Activated T-helper 1 cell treated with anti-CD3 and anti-CD28 coated beads, Interleukin-2, amount 50 U/mL, for 16 hours (primary cell): ENCODE data around the gene ZNF43.
"Not testable (repeated sequence)": the region's sequence is repeated elsewhere in the genome, so short reads cannot be mapped to it uniquely, and the experiment has no call there.

Source experiments
- DNase-seq, 2 donors: peaks; one replicate each; pipeline ENCODE4 v3.0.0-alpha.2; 2020; ENCODE audit warnings: low read depth in 1 of 2, low spot score in 1 of 2

ZNF43 gene

DNA sequence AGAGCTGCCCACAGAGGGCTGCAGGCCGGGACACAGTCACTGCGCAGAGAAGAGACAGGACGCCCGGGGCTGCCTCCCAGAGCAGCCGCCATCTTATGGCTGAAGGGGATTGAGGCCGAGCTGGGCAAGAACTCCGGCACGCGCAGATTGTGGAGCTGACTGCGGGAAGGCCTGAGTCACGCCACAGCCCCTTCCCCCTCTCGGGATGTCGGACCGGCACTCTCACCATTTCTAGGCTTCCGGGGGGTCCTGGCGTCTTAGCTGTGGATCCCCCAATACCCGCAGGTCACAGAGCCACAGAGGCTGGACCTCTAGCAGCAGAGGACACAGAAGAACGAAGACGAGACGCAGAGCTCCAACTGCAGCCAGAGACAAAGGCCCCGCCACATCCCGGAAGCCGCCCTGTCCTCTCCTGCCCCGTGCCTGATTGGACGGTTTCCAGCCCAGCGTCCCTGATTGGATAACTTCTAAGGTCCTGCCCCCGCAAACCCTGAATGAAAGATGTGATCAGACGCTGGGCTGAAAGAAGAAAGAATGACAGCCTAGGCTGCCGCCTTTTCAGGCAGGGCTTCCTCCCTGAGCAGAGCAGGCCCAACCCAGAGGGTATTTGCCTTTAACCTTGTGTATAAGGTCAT lies at the start of gene ZNF43:
ZNF43 (minus strand) TSS at position 373 of the 635 bp plus-strand sequence; CDS start at position 229, 144 bp downstream.
- DNase-seq: peak; percentile 82 to 84

DNA sequence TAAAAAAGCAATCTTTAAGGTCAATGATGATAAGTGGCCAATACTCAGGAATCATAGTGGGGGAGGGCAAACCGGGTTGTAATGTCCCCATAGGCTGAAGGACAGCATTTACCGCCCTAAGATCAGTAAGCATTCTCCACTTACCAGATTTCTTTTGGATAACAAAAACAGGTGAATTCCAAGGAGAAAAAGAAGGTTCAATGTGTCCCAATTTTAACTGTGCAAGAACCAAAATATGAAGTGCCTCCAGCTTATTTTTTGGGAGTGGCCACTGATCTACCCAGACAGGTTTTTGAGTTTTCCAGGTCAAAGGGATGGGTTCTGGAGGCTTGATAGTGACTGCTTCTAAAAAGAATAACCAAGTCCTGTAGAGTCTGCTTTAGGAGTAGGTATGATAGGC lies 49.5 kb upstream of the ZNF43 start:
- DNase-seq: not testable (repeated sequence)

DNA sequence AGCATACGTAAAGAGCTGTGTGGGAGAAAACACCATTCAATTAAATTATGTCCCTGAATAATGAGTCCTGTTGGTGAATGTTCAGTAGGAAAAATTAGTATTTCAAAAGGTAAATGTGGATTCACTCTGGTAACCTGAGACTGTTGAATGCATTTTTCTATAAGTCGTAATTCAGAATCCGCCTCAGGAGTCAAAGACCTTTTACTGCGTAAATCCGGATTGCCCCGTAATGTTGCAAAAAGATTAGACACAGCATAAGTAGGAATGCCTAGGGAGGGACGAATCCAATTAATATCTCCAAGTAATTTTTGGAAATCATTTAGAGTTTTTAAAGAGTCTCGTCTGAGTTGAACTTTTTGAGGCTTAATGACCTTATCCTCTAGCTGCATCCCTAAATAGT lies 48.8 kb upstream of the ZNF43 start:
- DNase-seq: not testable (repeated sequence)

- DNase-seq: no peak
Observed at GRCh38 chr19:21883516-21883915, 47.5 kb upstream of the ZNF43 start.

DNA sequence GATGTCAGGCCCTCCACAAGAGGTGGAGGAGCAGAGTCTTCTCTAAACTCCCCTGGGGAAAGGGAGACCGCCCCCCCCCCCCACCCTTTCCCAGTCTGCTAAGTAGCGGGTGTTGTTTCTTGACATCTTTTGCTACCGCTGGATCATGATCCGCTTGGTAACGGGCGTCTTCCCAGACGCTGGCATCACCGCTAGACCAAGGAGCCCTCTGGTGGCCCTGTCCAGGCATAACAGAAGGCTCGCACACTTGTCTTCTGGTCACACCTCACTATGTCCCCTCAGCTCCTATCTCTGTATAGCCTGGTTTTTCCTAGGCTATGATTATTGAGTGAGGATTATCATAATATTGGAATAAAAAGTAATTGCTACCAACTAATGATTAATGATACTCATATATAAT lies 44.8 kb upstream of the ZNF43 start:
- not testable (repeated sequence) for DNase-seq

DNA sequence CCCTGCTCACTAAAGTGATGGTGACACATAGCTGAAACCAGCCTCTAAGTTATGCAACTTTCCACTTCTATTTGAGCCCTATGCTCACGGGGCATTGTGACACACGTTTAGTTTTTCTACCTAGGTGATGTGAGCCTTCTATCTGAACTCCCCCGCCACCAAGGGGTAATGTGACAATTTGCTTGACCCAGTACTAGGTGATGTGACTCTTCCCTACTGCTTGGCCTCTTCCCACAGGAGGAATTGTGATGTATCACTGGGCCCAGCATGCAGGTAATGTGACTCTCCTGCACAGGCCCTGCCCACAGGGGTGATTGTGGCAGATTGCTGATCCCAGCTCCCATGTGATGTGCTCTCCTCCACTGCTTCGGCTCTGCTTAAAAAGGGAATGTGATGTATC lies 42.7 kb upstream of the ZNF43 start:
- DNase-seq: no peak

DNA sequence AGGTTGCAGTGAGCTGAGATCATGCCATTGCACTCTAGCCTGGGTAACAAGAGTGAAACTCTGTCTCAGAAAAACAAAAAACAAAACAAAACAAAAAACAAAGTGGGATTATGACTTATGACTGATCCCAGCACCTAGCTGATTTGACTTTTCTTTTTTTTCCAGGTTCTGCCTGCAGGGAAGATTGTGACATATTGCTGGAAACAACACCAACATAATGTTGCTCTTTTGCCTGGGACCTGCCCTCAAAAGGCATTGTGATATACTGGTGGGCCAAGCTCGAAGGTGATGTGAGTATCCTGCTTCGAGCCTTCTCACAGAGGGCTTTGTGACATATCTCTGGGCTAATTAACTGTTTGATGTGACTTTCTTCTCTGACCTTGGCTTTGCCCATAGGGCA lies 42.0 kb upstream of the ZNF43 start:
- no peak for DNase-seq

- not testable (repeated sequence) for DNase-seq
Observed at GRCh38 chr19:21876608-21877007, 40.6 kb upstream of the ZNF43 start.

DNA sequence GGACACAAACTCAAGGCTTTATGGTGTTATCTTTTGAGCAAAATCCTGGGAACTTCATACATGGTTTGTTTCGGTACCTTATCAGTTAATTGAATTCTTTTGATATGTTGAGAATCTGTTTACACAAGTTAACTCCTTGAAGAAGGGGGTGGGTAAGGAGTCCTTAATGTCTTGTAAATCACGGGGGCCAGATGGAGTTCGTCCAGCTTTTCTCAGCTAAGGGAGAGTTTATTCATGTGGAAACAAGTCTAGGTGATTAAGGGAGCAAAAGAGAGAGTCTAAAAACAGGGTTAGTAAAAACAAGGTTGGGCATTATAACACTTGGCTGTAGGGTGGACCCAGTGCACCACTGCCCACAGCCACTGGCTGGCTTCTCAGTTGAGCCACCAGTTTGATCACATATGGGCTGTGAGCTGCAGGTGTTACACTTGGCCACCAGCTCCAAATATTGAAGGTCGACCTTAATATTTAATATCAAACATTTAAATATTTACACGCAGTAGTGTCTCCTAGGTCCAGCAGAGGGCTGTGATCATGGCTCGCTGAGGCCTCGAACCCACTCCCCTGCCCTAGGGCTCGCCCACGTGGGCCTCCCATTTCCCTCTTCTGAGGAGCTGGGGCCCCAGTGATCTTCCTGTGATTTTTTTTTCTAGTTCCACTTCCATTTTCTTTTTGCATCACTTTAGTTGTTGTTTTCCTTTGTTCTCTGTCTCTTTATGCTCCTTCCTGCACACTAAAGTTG lies 21.0 kb upstream of the ZNF43 start:
- no peak for DNase-seq

- peak; percentile 76 to 82 for DNase-seq
Observed at GRCh38 chr19:21851596-21852345, 15.8 kb upstream of the ZNF43 start.

GRCh38 chr19:21850656-21851255 lies 14.8 kb upstream of the ZNF43 start:
- no peak for DNase-seq

GRCh38 chr19:21848706-21849105 lies 12.7 kb upstream of the ZNF43 start:
- DNase-seq: no peak

GRCh38 chr19:21843081-21843480 lies 7.1 kb upstream of the ZNF43 start:
- no peak for DNase-seq

- no peak for DNase-seq
Observed at GRCh38 chr19:21841488-21842097, 5.6 kb upstream of the ZNF43 start.

- DNase-seq: no peak
Observed at GRCh38 chr19:21841081-21841480, 5.1 kb upstream of the ZNF43 start.

DNA sequence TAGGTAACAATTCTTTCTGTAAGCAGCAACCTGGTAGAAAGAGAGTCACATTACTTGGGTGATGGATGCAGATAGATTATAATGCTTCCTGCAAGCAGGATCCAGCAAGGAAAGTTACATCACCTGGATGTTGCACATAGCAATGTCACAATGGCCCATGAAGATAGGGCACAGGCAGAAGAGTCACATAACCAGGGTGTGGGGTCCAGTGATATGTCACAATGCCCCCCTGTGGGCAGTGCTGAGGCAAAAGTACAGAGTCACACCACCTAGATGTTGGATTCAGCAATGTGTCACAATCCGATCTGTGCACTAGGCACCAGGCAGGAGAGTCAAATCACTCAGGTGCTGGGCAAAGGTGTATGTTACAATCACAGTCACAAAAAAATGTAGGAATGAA lies 4.0 kb upstream of the ZNF43 start:
- no peak for DNase-seq

GRCh38 chr19:21838646-21839045 lies 2.7 kb upstream of the ZNF43 start:
- no peak for DNase-seq

DNA sequence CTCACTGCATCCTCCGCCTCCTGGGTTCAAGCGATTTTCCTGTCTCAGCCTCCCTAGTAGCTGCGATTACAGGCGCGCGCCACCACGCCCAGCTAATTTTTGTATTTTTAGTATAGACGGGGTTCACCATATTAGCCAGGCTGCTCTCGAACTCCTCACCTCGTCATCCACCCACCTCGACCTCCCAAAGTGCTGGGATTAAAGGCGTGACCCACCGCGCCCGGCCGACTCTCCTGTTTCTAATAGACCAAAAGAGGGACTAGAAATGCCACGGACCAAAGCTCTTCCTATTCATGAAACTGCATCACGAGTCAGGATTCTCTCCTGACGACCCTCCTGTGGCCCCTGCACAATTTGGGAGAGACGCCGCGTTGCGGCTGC lies 563 bp downstream of the ZNF43 start:
- DNase-seq: no peak

- DNase-seq: no peak
Observed at GRCh38 chr19:21833733-21834132, 2.2 kb downstream of the ZNF43 start.

GRCh38 chr19:21824679-21825078 lies 11.3 kb downstream of the ZNF43 start:
- DNase-seq: no peak

- DNase-seq: no peak
Observed at GRCh38 chr19:21823224-21823623, 12.8 kb downstream of the ZNF43 start.
